Posterior vena cava (tissue), 2 donors: ENCODE measurements around the gene NFE2L2. TPM values are rescaled to one million over a fixed set of nuclear protein-coding genes. Genes with fewer than 3 reads are reported as not detected.
"Not testable (repeated sequence)": the region's sequence is repeated elsewhere in the genome, so short reads cannot be mapped to it uniquely, and the experiment has no call there.

Experiments
- DNase-seq: peaks from one replicate; pipeline ENCODE4 v3.0.0-alpha.2; 2020; ENCODE audit warnings: low spot score
- intact Hi-C, 2 donors: fragments of 100-400 bp; cut with DNase I; formaldehyde crosslinking; loops; one replicate each; pipeline versions ENCODE4 v1.14.1 to v1.14.2; 2022 to 2023
- long read RNA-seq, 2 donors: library from polyadenylated mRNA; unstranded; transcript quantifications; one replicate each; pipeline ENCODE4 v2.0.0, GENCODE V29; 2020 to 2021
- total RNA-seq, 2 donors: library from RNA; stranded (reverse); fragmentation: NEBNext Ultra II Directional; extraction: Animal tissue kit (Norgen Biotek cat#: 25700); gene quantifications; one replicate each; pipeline ENCODE4 v1.2.1, GENCODE V29; 2021
- donor health status: DM: yes; HTN: yes; CAD: no.
- donor health status: DM: yes; HTN: yes; CAD: no.

The NFE2L2 gene
- total RNA-seq: 10 to 100 TPM; 82.8 to 87.5 TPM
- long read RNA-seq, donor 1, transcript NFE2L2-202 (5 exons, 2,651 nt): minor isoform, 6 of 43 reads
- long read RNA-seq, donor 1, transcript NFE2L2-201 (5 exons, 2,853 nt): major isoform, 22 of 43 reads
- long read RNA-seq, donor 1, partial matches to known transcripts: 2 of 43 reads
- long read RNA-seq, donor 1, other reads (novel, unspliced or antisense): 10 of 43 reads
- long read RNA-seq, donor 2, transcript NFE2L2-201 (5 exons, 2,853 nt): major isoform, 95 of 140 reads
- long read RNA-seq, donor 2, transcript NFE2L2-202 (5 exons, 2,651 nt): minor isoform, 21 of 140 reads
- long read RNA-seq, donor 2, partial matches to known transcripts: 6 of 140 reads
- long read RNA-seq, donor 2, other reads (novel, unspliced or antisense): 15 of 140 reads

- DNase-seq: peak; percentile 98
- intact Hi-C loops: loop anchor here (1.0 to 10.0 kb wide), 5 partner anchors 30 to 100 kb away; partner anchors contain the start of gene HNRNPA3 (in 2 of the 2)
Observed at GRCh38 chr2:177264693-177265587, at the start of gene NFE2L2. Gene NFE2L2, minus strand, starts transcription at chr2:177264727. Its CDS starts 151 bp downstream, at chr2:177264576.

GRCh38 chr2:177314194-177314593 is 49.7 kb upstream of the NFE2L2 start:
- DNase-seq: no peak
- intact Hi-C loops: no loop called here

GRCh38 chr2:177313162-177313781 is 48.7 kb upstream of the NFE2L2 start:
- intact Hi-C loops: no loop called here
- no peak for DNase-seq

GRCh38 chr2:177312562-177312961 is 48.0 kb upstream of the NFE2L2 start:
- intact Hi-C loops: no loop called here
- no peak for DNase-seq

GRCh38 chr2:177309672-177310309 is 45.3 kb upstream of the NFE2L2 start:
- intact Hi-C loops, DNase-seq: not testable (repeated sequence)

- intact Hi-C loops: no loop called here
- DNase-seq: no peak
Observed at GRCh38 chr2:177306550-177306949, 42.0 kb upstream of the NFE2L2 start.

GRCh38 chr2:177303939-177304338 is 39.4 kb upstream of the NFE2L2 start:
- DNase-seq: no peak
- intact Hi-C loops: no loop called here

- no peak for DNase-seq
- intact Hi-C loops: no loop called here
Observed at GRCh38 chr2:177302552-177302951, 38.0 kb upstream of the NFE2L2 start.

GRCh38 chr2:177298191-177298590 is 33.7 kb upstream of the NFE2L2 start:
- intact Hi-C loops: loop anchor here in 1 of 2 donors (10.0 kb wide), 1 partner anchor 133 kb away; no protein-coding TSS in a partner anchor
- DNase-seq: no peak

- DNase-seq: no peak
- intact Hi-C loops: loop anchor here in 1 of 2 donors (10.0 kb wide), 1 partner anchor 131 kb away; no protein-coding TSS in a partner anchor
Observed at GRCh38 chr2:177296040-177296439, 31.5 kb upstream of the NFE2L2 start.

GRCh38 chr2:177295484-177295883 is 31.0 kb upstream of the NFE2L2 start:
- intact Hi-C loops: loop anchor here (1.0 to 10.0 kb wide), 2 partner anchors 30 to 131 kb away; no protein-coding TSS in a partner anchor
- DNase-seq: no peak

GRCh38 chr2:177291701-177292100 is 27.2 kb upstream of the NFE2L2 start:
- DNase-seq: no peak
- intact Hi-C loops: loop anchor here (1.0 to 10.0 kb wide), 2 partner anchors 36 to 127 kb away; no protein-coding TSS in a partner anchor

- no peak for DNase-seq
- intact Hi-C loops: loop anchor here in 1 of 2 donors (10.0 kb wide), 1 partner anchor 125 kb away; no protein-coding TSS in a partner anchor
Observed at GRCh38 chr2:177289824-177290628, 25.5 kb upstream of the NFE2L2 start.

GRCh38 chr2:177287814-177288213 is 23.3 kb upstream of the NFE2L2 start:
- intact Hi-C loops: no loop called here

GRCh38 chr2:177285892-177286715 is 21.6 kb upstream of the NFE2L2 start:
- DNase-seq: no peak
- intact Hi-C loops: no loop called here

More at GRCh38 chr2:177287814-177288213, 23.3 kb upstream of the NFE2L2 start:
- no peak for DNase-seq

GRCh38 chr2:177284531-177284930 is 20.0 kb upstream of the NFE2L2 start:
- intact Hi-C loops: no loop called here
- DNase-seq: no peak

- DNase-seq: no peak
- intact Hi-C loops: no loop called here
Observed at GRCh38 chr2:177283906-177284305, 19.4 kb upstream of the NFE2L2 start.
